HG02678 (cell line): ENCODE data around the gene TRAPPC1.

Experiments
- ATAC-seq: cut with Tn5 transposase; IDR thresholded peaks from one replicate; pipeline ENCODE4 v1.9.1; 2021; ENCODE audit warnings: mild to moderate bottlenecking, moderate library complexity; ENCODE audit not compliant: unreplicated experiment

Gene TRAPPC1

GRCh38 chr17:7903154-7904103 is 28.3 kb downstream of the TRAPPC1 start:
- no peak for ATAC-seq

- no peak for ATAC-seq
These were observed 34.0 kb downstream of the TRAPPC1 start for GRCh38 chr17:7897773-7898172.

- ATAC-seq = no peak
These were observed 34.7 kb downstream of the TRAPPC1 start for GRCh38 chr17:7897090-7897489.

GRCh38 chr17:7894866-7895265 is 36.9 kb downstream of the TRAPPC1 start:
- ATAC-seq = no peak

- no peak for ATAC-seq
These were observed 37.5 kb downstream of the TRAPPC1 start for GRCh38 chr17:7894226-7894625.

GRCh38 chr17:7893187-7893880 is 38.4 kb downstream of the TRAPPC1 start:
- ATAC-seq = no peak

- ATAC-seq = no peak
These were observed 42.4 kb downstream of the TRAPPC1 start for GRCh38 chr17:7889166-7889955.

- no peak for ATAC-seq
These were observed 43.4 kb downstream of the TRAPPC1 start, which contains the start of gene CHD3 for GRCh38 chr17:7888184-7888920. TSS of gene CHD3 (plus strand) at chr17:7888789. CDS start at chr17:7889001, 212 bp downstream.

GRCh38 chr17:7887482-7888183 is 44.1 kb downstream of the TRAPPC1 start:
- ATAC-seq = peak; percentile 49

- ATAC-seq = no peak
These were observed 44.7 kb downstream of the TRAPPC1 start for GRCh38 chr17:7887038-7887481.

GRCh38 chr17:7886227-7887037 is 45.3 kb downstream of the TRAPPC1 start:
- ATAC-seq = no peak

- ATAC-seq = peak; percentile 25
These were observed 46.1 kb downstream of the TRAPPC1 start for GRCh38 chr17:7885367-7886226.

GRCh38 chr17:7884581-7885366 is 47.0 kb downstream of the TRAPPC1 start:
- ATAC-seq = peak; percentile 13

- no peak for ATAC-seq
These were observed 47.9 kb downstream of the TRAPPC1 start for GRCh38 chr17:7883781-7884386.

GRCh38 chr17:7882629-7883028 is 49.1 kb downstream of the TRAPPC1 start:
- ATAC-seq = no peak

- ATAC-seq = no peak
These were observed 49.7 kb downstream of the TRAPPC1 start for GRCh38 chr17:7882068-7882467.
